Measurements from ENCODE around the gene SCNN1A.

- TF ChIP-seq, protein P1, sequence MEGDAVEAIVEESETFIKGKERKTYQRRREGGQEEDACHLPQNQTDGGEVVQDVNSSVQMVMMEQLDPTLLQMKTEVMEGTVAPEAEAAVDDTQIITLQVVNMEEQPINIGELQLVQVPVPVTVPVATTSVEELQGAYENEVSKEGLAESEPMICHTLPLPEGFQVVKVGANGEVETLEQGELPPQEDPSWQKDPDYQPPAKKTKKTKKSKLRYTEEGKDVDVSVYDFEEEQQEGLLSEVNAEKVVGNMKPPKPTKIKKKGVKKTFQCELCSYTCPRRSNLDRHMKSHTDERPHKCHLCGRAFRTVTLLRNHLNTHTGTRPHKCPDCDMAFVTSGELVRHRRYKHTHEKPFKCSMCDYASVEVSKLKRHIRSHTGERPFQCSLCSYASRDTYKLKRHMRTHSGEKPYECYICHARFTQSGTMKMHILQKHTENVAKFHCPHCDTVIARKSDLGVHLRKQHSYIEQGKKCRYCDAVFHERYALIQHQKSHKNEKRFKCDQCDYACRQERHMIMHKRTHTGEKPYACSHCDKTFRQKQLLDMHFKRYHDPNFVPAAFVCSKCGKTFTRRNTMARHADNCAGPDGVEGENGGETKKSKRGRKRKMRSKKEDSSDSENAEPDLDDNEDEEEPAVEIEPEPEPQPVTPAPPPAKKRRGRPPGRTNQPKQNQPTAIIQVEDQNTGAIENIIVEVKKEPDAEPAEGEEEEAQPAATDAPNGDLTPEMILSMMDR (IDR thresholded peaks at IDR 0.05) = no peak
- TF ChIP-seq POLR2A (IDR thresholded peaks at IDR 0.05) = no peak
Measured at GRCh38 chr12:6418796-6419195, 43.4 kb upstream of the SCNN1A start.

Data from thyroid gland (tissue), 4 donors.